Sciatic nerve (tissue), 2 donors: Measurements from ENCODE around the gene COMT. TPM values are rescaled to one million over a fixed set of nuclear protein-coding genes. Genes with fewer than 3 reads are reported as not detected.

ENCODE experiments used
- ATAC-seq: fragments of 200-7000 bp; cut with Tn5 transposase; one replicate; pipeline ENCODE4 v1.9.1; 2020; ENCODE audit warnings: mild to moderate bottlenecking, moderate library complexity
- DNase-seq: peaks from one replicate; pipeline ENCODE4 v3.0.0-alpha.2; 2020; ENCODE audit warnings: low spot score
- intact Hi-C: fragments of 100-400 bp; cut with DNase I; formaldehyde crosslinking; loops from one replicate; pipeline ENCODE4 v1.14.2; 2022
- total RNA-seq: library from RNA; stranded (reverse); fragmentation: NEBNext Ultra II Directional; extraction: Animal tissue kit (Norgen Biotek cat#: 25700); gene quantifications from one replicate; pipeline ENCODE4 v1.2.1, GENCODE V29; 2021
- donor health status: DM: no; HTN: no; CAD: no.
- donor health status: DM: no; HTN: no; CAD: no.

Gene COMT
- total RNA-seq, 1 donor from 2014 or later: 155 TPM

GRCh38 chr22:19963863-19964642, 22.5 kb downstream of the COMT start:
- intact Hi-C loops: no loop called here
- ATAC-seq: no peak

DNA sequence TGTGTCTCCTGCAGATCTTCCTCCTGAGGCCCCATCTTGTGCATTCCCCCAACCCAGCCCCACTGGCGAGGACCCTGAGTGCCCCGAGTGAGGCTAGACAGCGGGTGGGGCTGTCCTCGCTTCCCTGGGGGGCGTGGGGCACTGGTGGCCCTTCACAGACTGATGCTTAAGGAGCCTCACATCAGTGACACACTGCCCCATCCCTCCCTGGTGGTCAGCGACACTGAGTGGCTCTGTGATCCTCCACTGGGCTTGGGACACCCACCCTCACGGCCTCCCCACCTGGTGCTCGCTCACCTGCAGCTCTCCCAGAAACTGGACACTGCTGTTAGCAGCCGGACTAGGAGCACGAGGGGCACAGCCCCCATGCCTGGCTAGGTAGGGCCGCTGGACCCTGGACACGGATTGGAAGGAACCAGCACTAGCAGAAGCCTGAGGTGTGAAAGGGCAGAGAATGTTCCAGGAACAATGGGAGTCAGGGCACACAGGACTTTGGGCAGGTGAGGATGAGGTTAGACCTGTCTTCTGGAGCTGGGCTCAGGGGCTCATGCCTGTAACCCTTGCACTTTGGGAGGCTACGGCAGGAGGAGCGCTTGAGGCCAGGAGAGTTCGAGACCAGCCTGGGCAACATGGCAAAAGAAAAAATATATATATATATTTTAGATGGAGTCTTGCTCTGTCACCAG, 23.3 kb downstream of the COMT start:
- no peak for ATAC-seq
- DNase-seq: no peak
- intact Hi-C loops: no loop called here

More at GRCh38 chr22:19963863-19964642, 22.5 kb downstream of the COMT start:
- no peak for DNase-seq

- intact Hi-C loops: no loop called here
- DNase-seq (no peak), ATAC-seq (no peak)
Observed at GRCh38 chr22:19965771-19966709, 24.5 kb downstream of the COMT start.

DNA sequence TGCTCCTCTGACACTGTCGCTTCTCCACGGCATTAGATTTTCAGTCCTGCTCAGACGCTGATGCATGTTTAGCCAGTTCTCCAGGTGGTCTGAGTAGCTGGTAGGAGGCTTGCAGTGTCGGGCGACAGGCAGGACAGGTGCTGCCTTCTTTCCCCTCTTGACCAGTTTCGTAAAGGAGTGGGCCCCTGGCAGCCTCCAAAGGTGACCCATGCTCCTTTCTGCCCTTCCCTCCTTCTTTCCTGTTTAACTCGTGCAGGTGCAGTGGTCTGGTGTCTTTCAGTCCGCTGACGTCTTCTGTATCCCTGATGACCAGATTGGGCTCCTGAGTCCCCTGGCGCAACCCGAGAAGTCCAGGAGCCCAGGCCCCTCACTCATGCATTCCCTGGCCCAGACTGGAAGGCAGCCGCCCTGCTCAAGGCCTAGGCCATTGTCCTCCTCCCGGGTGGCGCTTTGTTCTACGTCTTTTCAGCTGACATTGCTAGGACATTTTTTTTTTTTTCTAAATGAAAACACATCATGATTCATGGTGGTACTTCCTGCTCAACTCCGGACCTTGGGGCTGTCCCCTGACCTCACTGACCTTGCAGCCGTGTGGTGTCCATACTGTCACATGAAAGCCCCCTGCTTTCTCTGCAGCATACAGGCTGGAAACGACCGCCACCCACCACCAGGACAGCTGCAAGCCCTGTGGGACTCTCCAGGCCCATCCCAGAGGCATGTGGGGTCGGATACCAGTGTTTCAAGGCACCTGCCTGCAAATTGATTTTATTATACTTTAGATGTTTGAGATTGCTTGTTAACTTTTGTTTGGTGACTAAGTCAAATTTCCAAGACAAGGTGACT, 25.6 kb downstream of the COMT start:
- intact Hi-C loops: no loop called here
- ATAC-seq (no peak), DNase-seq (no peak)

- ATAC-seq: no peak
- no peak for DNase-seq
- intact Hi-C loops: no loop called here
Observed at GRCh38 chr22:19967850-19968449, 26.4 kb downstream of the COMT start.

DNA sequence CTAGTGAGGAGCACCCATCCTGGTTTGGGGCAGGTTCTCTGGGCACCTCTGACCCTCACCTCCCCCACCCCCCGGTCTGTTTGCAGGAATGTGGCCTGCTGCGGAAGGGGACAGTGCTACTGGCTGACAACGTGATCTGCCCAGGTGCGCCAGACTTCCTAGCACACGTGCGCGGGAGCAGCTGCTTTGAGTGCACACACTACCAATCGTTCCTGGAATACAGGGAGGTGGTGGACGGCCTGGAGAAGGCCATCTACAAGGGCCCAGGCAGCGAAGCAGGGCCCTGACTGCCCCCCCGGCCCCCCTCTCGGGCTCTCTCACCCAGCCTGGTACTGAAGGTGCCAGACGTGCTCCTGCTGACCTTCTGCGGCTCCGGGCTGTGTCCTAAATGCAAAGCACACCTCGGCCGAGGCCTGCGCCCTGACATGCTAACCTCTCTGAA, 26.9 kb downstream of the COMT start:
- intact Hi-C loops: no loop called here
- no peak for ATAC-seq
- no peak for DNase-seq

- no peak for ATAC-seq
- intact Hi-C loops: no loop called here
- no peak for DNase-seq
Observed at GRCh38 chr22:19969141-19969928, 27.8 kb downstream of the COMT start.

- ATAC-seq: no peak
- intact Hi-C loops: no loop called here
- DNase-seq: no peak
Observed at GRCh38 chr22:19970031-19970478, 28.5 kb downstream of the COMT start.

DNA sequence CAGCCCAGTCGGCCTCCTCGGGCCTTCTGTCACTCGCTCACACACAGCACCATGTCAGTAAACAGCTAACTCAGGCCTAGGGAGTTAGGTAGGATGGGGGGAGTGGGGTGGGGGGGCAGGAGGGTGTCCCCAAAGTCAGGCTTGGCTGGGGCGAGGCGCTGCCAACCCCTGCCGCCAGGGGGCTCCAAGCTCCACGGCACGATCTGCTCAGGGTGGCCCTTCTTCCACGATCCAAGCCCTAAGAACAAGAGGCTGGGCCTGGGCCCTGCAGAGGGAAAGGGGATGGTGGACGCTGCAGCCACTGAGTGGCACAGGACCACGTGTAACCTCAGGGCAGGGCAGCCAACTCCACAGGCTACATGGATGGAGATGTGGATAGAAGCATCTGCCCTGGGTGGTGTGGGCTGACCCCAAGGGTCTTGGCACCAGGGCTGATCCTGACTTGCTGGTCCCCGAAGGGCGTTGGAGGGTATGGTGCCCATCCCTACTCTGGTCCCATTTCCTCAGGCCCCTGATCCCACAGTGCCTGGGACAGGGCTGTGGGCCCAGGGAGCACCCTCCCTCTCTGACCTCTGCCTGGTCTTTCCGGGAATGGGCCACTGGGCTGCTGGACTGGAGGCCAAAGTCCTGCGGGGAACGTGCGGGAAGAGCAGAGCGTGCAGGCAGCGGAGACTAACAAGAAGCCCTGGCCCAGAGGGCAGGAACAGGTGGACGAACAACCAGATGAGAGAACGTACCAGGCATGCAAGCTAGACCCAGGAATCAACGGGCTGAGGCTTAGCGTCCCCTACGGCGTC, 29.1 kb downstream of the COMT start:
- peak; percentile 83 for DNase-seq
- peak; percentile 79 for ATAC-seq
- intact Hi-C loops: no loop called here

DNA sequence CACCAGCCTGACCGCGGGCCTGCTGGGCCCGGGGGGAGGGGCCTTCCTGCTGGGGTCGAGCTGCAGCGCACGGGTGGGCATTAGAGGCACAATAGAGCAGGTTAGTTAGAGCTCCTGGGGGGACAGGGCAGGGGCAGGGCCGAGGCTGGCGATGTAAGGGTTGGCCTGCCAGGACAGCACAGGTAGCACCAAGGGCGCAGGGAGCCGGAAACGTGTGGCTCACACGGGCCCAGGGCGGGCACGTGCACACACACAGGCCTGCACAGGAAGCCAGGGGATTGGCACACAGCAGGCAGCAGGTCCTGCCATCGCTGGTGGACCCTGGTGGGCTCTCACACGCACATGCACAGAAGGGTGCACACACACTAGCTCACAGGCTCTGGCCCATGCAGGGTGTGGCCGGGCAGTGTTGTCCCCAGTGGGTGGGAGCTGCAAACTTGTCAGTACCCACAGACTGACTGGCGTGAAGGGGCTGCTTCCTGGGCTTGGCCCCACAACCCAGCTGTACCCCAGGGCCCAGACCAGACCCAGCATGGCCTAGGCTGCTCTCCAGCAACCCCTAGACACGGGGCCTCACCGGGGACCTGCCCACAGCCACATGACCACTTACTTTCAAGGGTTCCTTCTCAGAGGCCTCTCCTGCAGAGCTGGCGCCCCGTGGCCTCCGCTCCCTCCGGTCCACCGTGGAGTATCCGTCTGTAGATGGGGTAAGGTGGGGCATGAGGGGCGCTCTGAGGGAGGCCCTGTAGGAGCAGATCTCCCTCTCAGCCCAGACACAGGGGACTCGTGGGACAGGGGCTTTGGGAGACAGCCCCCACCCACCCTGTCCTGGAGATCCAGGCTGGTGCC, 29.9 kb downstream of the COMT start:
- no peak for DNase-seq
- intact Hi-C loops: loop anchor here (2.0 kb wide), 1 partner anchor 37 kb away; no protein-coding TSS in a partner anchor
- ATAC-seq: peak; percentile 1

- no peak for ATAC-seq
- DNase-seq: no peak
- intact Hi-C loops: loop anchor here (2.0 kb wide), 1 partner anchor 37 kb away; no protein-coding TSS in a partner anchor
Observed at GRCh38 chr22:19972251-19972650, 30.7 kb downstream of the COMT start.

- DNase-seq: no peak
- intact Hi-C loops: loop anchor here (2.0 kb wide), 1 partner anchor 36 kb away; no protein-coding TSS in a partner anchor
- ATAC-seq: no peak
Observed at GRCh38 chr22:19972652-19973550, 31.3 kb downstream of the COMT start.

GRCh38 chr22:19973551-19974267, 32.1 kb downstream of the COMT start:
- intact Hi-C loops: loop anchor here (2.0 kb wide), 1 partner anchor 35 kb away; no protein-coding TSS in a partner anchor
- ATAC-seq (no peak), DNase-seq (no peak)
